GM20000 (cell line): ENCODE measurements around the gene SMCP.

Experiments
- DNase-seq: peaks from one replicate; pipeline ENCODE4 v3.0.0; 2012; ENCODE audit warnings: low spot score
- TF ChIP-seq, protein P1 (sequence below): IDR thresholded peaks from 2 replicates; pipeline ENCODE4 v1.5.1; 2012; ENCODE audit warnings: mild to moderate bottlenecking, control low read depth; ENCODE audit errors: extremely low read depth, missing control alignments

SMCP gene

DNA sequence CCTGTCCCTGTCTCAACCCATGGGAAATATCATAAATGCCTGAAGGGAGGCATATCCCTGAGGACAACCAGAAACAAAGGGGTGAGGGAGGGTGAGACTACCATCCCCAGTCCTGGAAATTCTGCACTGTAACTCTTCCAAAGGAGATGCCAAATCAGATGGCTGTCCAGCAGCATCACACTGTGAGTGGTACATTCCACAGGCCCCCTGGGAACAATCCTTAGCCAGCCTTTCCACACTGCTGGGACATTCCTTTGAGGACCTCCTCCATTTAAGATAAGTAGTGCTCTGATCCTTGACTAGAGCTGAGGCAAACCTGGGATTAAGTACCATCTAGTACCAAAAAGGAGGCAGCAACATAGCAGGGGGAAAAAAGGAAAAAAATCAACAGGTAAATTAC lies 40.9 kb downstream of the SMCP start:
- TF ChIP-seq, protein P1, sequence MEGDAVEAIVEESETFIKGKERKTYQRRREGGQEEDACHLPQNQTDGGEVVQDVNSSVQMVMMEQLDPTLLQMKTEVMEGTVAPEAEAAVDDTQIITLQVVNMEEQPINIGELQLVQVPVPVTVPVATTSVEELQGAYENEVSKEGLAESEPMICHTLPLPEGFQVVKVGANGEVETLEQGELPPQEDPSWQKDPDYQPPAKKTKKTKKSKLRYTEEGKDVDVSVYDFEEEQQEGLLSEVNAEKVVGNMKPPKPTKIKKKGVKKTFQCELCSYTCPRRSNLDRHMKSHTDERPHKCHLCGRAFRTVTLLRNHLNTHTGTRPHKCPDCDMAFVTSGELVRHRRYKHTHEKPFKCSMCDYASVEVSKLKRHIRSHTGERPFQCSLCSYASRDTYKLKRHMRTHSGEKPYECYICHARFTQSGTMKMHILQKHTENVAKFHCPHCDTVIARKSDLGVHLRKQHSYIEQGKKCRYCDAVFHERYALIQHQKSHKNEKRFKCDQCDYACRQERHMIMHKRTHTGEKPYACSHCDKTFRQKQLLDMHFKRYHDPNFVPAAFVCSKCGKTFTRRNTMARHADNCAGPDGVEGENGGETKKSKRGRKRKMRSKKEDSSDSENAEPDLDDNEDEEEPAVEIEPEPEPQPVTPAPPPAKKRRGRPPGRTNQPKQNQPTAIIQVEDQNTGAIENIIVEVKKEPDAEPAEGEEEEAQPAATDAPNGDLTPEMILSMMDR, result no peak

DNA sequence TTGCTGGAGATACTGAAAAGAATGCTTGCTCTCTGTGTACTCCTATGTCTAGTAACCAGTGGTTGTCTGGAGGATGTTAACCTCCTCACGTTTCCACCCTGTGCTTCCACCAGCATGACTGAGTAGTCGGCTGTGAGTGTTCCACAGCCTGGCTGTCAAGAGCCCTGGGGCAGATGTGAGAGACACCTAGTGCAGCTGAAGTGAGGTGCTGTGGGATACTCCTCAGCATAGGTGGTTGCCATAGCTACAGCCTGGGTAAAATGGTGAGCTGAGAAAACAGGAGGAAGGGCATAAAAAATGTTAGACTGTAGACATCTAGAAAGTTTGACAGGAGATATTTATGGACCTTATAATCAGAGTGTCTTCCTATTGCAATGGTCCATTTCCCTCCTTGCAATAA lies 46.1 kb downstream of the SMCP start:
- DNase-seq, result no peak
- TF ChIP-seq, protein P1, result no peak

More for the DNA sequence above, 40.9 kb downstream of the SMCP start:
- DNase-seq, result no peak

DNA sequence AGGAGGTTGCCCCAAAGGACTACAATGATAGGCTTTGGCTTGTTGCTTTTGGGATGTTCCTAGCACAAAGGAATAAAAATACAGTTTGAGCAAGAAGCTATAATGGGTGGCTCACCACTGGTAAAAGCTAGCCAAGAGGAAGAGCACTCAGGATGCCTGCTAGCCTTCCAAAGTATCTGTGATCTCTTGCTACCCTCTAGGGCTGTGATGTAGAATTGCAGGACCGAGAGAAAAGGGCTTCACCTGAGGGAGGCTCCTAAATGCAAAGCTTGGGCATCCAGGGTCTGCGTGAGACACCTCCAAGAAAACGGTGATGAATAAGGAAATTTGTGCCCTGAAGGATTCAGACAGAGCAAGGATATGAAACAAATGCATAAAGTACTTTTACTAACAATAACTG lies 48.0 kb downstream of the SMCP start:
- TF ChIP-seq, protein P1, result peak; percentile 39
- DNase-seq, result peak; percentile 51

DNA sequence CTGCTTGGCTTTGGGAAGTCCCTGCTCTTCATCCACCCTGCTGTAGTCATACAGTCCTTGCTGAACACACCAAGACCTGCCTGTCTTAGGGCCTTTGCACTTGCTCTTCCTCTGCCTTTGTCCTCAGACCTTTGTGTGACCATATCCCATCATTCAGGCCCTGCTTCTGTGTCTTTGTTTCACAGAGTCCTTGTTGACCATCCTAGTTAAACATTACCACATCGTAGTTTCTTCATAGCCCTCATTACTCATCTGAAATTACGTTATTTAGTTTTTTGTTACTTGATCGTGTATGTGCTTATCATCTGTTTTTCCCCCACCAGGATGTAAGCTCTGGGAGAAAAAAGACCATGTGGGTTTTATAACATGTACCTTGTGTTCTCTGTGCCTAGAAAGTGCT lies 50.5 kb downstream of the SMCP start:
- no peak for DNase-seq
- TF ChIP-seq, protein P1, result no peak

DNA sequence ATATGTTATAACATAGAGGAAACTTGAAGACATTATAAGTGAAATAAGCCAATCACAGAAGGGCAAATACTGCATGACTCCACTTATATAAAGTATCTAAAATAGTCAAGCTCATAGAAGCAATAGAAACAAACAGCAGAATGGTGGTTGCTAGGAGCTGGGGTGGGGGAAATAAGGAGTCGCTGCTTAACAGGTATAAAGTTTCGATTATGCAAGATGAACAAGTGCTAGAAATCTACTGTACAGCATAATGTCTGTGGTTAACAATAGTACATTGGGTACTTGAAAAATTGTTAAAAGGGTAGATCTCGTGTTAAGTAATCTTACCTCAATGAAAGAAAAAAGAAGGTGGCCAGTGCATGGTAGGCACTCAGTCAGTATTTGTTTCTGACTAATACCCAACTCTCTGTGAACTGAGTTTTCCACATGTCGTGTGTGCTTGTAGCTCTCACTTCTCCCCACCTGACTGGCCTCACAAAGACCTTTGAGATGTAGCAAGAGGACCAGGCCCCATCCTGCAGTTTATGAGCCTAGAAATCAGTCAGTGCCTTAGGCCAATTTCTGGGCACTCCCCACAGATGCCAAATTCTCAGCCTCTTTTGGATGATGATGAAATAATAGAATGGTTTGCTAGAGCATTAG lies 54.2 kb downstream of the SMCP start:
- TF ChIP-seq, protein P1, result no peak
- no peak for DNase-seq

DNA sequence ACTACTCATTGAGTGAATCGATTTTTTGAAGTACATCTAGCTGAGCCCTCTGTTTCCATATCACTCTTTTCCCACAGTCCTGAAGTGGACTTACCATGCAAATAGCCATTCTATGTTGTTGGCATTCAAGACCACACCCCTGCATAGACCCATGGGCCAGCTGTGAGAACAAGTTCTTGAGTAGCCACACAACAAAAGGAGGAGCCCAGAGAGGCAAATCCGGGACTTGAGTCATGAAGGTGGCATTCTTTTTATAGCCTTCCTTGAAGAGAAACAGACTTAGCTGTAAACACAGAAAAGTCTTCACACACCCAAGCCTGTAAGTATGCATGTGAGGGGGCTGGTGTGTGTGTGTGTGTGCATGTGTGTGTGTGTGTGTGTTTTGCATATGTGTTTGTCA lies 55.1 kb downstream of the SMCP start:
- TF ChIP-seq, protein P1, result no peak
- DNase-seq, result no peak
